HepG2 (cell line): Measurements from ENCODE around the gene PAGE1. TPM values are rescaled to one million over a fixed set of nuclear protein-coding genes. Genes with fewer than 3 reads are reported as not detected.

ENCODE experiments used
- ATAC-seq: fragments of 200-7000 bp; cut with Tn5 transposase; 3 replicates; pipeline ENCODE4 v1.9.1; 2020; ENCODE audit warnings: mild to moderate bottlenecking, moderate library complexity
- BruUV-seq: library from RNA; stranded (reverse); fragments of 400-500 nt; replicated peaks from 2 replicates; lab custom pipeline; 2021; lab: Mats Ljungman, UMichigan
- CTCF ChIA-PET: fragments of 300-600 bp; formaldehyde crosslinking; extraction: SDS; loops from one replicate; lab custom pipeline; 2021; ENCODE audit warnings: low total read pairs, inconsistent platforms, low intra/inter-chr PET ratio; lab: Yijun Ruan, JAX
- POLR2A ChIA-PET: fragments of 350-600 bp; sonication (Branson Sonifier 250); formaldehyde crosslinking; loops from one replicate; lab custom pipeline; 2020; ENCODE audit warnings: antibody characterized with exemption, inconsistent platforms; lab: Yijun Ruan, JAX
- DNase-seq: peaks from one replicate; pipeline ENCODE4 v3.0.0-alpha.2; 2015; ENCODE audit warnings: low spot score
- FAIRE-seq: peaks from 3 replicates; lab custom pipeline; 2011; peaks lifted over from hg19 to GRCh38; lab: Jason Lieb, UNC
- H2AFZ ChIP-seq: one replicate; pipeline ENCODE4 v1.6.1; 2011; ENCODE audit warnings: low read length, inconsistent platforms
- H3K27ac ChIP-seq: fragments of 300-600 bp; 3 replicates; pipeline ENCODE4 v1.8.0; 2011; ENCODE audit warnings: mixed run types, mild to moderate bottlenecking, mixed read lengths, low read length, inconsistent platforms; ENCODE audit not compliant: insufficient read depth; ENCODE audit errors: extremely low read length
- H3K27me3 ChIP-seq, 2 experiments: fragments of 200-600 bp in 1 of 2; 2 replicates in 1 of 2; 3 replicates in 1 of 2; pipeline versions ENCODE4 v1.6.0 to v1.8.0; 2011; ENCODE audit warnings: low read length in 2 of 2, mild to moderate bottlenecking in 2 of 2, moderate library complexity in 2 of 2, inconsistent platforms in 1 of 2; ENCODE audit not compliant: insufficient read depth in 2 of 2, control insufficient read depth in 1 of 2
- H3K36me3 ChIP-seq, 2 experiments: fragments of 200-600 bp in 1 of 2; replicated peaks in 1 of 2; 2 replicates in 1 of 2; 3 replicates in 1 of 2; pipeline versions ENCODE4 v1.5.1 to v1.8.0; 2011; ENCODE audit warnings: low read length in 2 of 2, inconsistent platforms in 1 of 2; ENCODE audit not compliant: insufficient read depth in 2 of 2, control insufficient read depth in 1 of 2
- H3K4me1 ChIP-seq: 2 replicates; pipeline ENCODE4 v1.5.1; 2012; ENCODE audit warnings: low read length, inconsistent platforms; ENCODE audit not compliant: insufficient read depth
- H3K4me2 ChIP-seq: 2 replicates; pipeline ENCODE4 v1.6.0; 2011; ENCODE audit warnings: low read depth, low read length, inconsistent platforms
- H3K4me3 ChIP-seq, 3 experiments: fragments of 200-600 bp in 1 of 3; sonication (generic), shearing (Covaris generic) in 1 of 3; replicated peaks in 1 of 3; 2 replicates each; pipeline ENCODE4 v1.5.1; 2011 to 2016; ENCODE audit warnings: low read length in 3 of 3, inconsistent platforms in 2 of 3, low read depth in 2 of 3, mild to moderate bottlenecking in 2 of 3, control low read depth in 1 of 3, mixed read lengths in 1 of 3; ENCODE audit not compliant: insufficient read depth in 1 of 3
- H3K79me2 ChIP-seq: one replicate; pipeline ENCODE4 v1.6.1; 2011; ENCODE audit warnings: low read length, inconsistent platforms; ENCODE audit not compliant: insufficient read depth
- H3K9ac ChIP-seq: 2 replicates; pipeline ENCODE4 v1.6.0; 2011; ENCODE audit warnings: mild to moderate bottlenecking, low read depth, low read length, inconsistent platforms; ENCODE audit not compliant: insufficient read depth
- H3K9me3 ChIP-seq: 2 replicates; pipeline ENCODE4 v1.5.1; 2012; ENCODE audit warnings: mild to moderate bottlenecking, low read length
- H4K20me1 ChIP-seq: 2 replicates; pipeline ENCODE4 v1.6.0; 2011; ENCODE audit warnings: inconsistent platforms, mild to moderate bottlenecking, low read length, moderate library complexity; ENCODE audit not compliant: insufficient read depth
- BRCA1 ChIP-seq: sonication (generic); formaldehyde crosslinking; IDR thresholded peaks from 2 replicates; pipeline ENCODE4 v1.4.0; 2020; ENCODE audit warnings: missing genetic modification reagents
- ELF4 ChIP-seq: sonication (generic); formaldehyde crosslinking; IDR thresholded peaks from 2 replicates; pipeline ENCODE4 v1.5.0; 2020; ENCODE audit warnings: missing genetic modification reagents, mild to moderate bottlenecking, moderate library complexity, borderline replicate concordance
- GATAD1 ChIP-seq: IDR thresholded peaks from 2 replicates; pipeline ENCODE4 v1.6.1; 2016; ENCODE audit warnings: missing genetic modification reagents, missing compliant biosample characterization
- GZF1 ChIP-seq: sonication (generic); formaldehyde crosslinking; IDR thresholded peaks from 2 replicates; pipeline ENCODE4 v1.5.1; 2020; ENCODE audit warnings: mild to moderate bottlenecking, missing genetic modification reagents
- MXD4 ChIP-seq: IDR thresholded peaks from 2 replicates; pipeline ENCODE4 v1.6.1; 2016; ENCODE audit warnings: mild to moderate bottlenecking, missing biosample characterization, missing genetic modification reagents
- NFYC ChIP-seq: IDR thresholded peaks from 2 replicates; pipeline ENCODE4 v1.6.1; 2016; ENCODE audit warnings: missing genetic modification reagents, missing compliant biosample characterization
- PCBP1 ChIP-seq: fragments of 200-400 bp; formaldehyde crosslinking; IDR thresholded peaks from 2 replicates; pipeline ENCODE4 v1.6.1; 2017; ENCODE audit warnings: mild to moderate bottlenecking, low read depth, low read length, borderline replicate concordance
- POLR2AphosphoS2 ChIP-seq: IDR thresholded peaks from 2 replicates; pipeline ENCODE4 v1.6.1; 2011; ENCODE audit warnings: low read depth, low read length, improper control_type of control experiment
- WIZ ChIP-seq: sonication (generic); formaldehyde crosslinking; IDR thresholded peaks from 2 replicates; pipeline ENCODE4 v1.5.1; 2020; ENCODE audit warnings: mild to moderate bottlenecking, missing genetic modification reagents
- XRCC5 ChIP-seq: fragments of 200-400 bp; formaldehyde crosslinking; optimal IDR thresholded peaks from 2 replicates; pipeline ENCODE3; 2017; ENCODE audit warnings: mild to moderate bottlenecking, low read length
- YY1 ChIP-seq: IDR thresholded peaks from 2 replicates; pipeline ENCODE4 v1.6.1; 2011; ENCODE audit warnings: low read length, low read depth, moderate library complexity, mild to moderate bottlenecking; ENCODE audit not compliant: insufficient read depth, insufficient replicate concordance
- ZBTB1 ChIP-seq: sonication (generic); formaldehyde crosslinking; IDR thresholded peaks from 2 replicates; pipeline ENCODE4 v1.4.0; 2020; ENCODE audit warnings: missing genetic modification reagents, borderline replicate concordance
- ZNF251 ChIP-seq: sonication (generic); formaldehyde crosslinking; IDR thresholded peaks from 2 replicates; pipeline ENCODE4 v1.9.0; 2021; ENCODE audit warnings: mild to moderate bottlenecking, missing genetic modification reagents
- ZNF615 ChIP-seq: sonication (generic); formaldehyde crosslinking; IDR thresholded peaks from 2 replicates; pipeline ENCODE4 v1.5.0; 2020; ENCODE audit warnings: mild to moderate bottlenecking, missing genetic modification reagents, borderline replicate concordance
- WGBS: methylation state at CpG from one replicate; pipeline ENCODE4 v1.1.6; 2017; ENCODE audit warnings: low lambda C conversion rate; 5-methylcytosine and 5-hydroxymethylcytosine counted together
- in situ Hi-C: cut with HindIII; loops from 2 replicates; pipeline ENCODE4 v1.10.0; 2017; ENCODE audit warnings: low pct_unique_long_range_greater_than_20kb; ENCODE audit not compliant: extremely low pct_ligation_motif_present
- intact Hi-C: fragments of 100-400 bp; cut with micrococcal nuclease; formaldehyde crosslinking; loops from one replicate; pipeline ENCODE4 v1.10.0; 2022; ENCODE audit not compliant: unreplicated experiment
- polyA plus RNA-seq, 8 experiments: library from polyadenylated mRNA; depleted of rRNA in 3 of 8; stranded (reverse) in 7 of 8; unstranded in 1 of 8; fragments of >200 nt; fragmentation: Illumina TruSeq in 4 of 8; extraction: Trizol in 4 of 8; gene quantifications; 2 replicates each; pipeline versions ENCODE4 v1.2.1 to v1.2.3, GENCODE V29; 2011 to 2016; ENCODE audit warnings: low read depth in 4 of 8, missing spikeins in 1 of 8, mixed read lengths in 1 of 8; ENCODE audit not compliant: insufficient read depth in 1 of 8
- total RNA-seq, 5 experiments: library from RNA; depleted of rRNA; stranded (reverse); fragments of >200 nt; fragmentation: Illumina TruSeq; extraction: Trizol; gene quantifications; 2 replicates each; pipeline ENCODE4 v1.2.3, GENCODE V29; 2016; ENCODE audit warnings: low read depth in 1 of 5

PAGE1 gene
- total and polyA plus RNA-seq, 2 of the 13 experiments (the other 11 are each of a cell fraction or from before 2014, with no cell fraction given): 0.45 to 0.93 TPM

GRCh38 chrX:49673394-49673793 lies 22.4 kb downstream of the PAGE1 start:
- Histone ChIP-seq H3K9ac (no peak overlapping the region), H2AFZ (no peak overlapping the region), H3K79me2 (no peaks in the 10 kb centered on the region), H3K4me2 (no peak overlapping the region), H3K36me3 (no peaks in the 10 kb centered on the region), H3K4me1 (no peaks in the 10 kb centered on the region), H4K20me1 (no peaks in the 10 kb centered on the region), H3K27me3 (no peaks in the 10 kb centered on the region), H3K4me3 (no peak overlapping the region), H3K27ac (no peak overlapping the region), H3K9me3 (no peaks in the 10 kb centered on the region)
- no peak for TF ChIP-seq ELF4
- WGBS: 69% methylated on average over 10 of the region's 12 CpGs
- DNase-seq (no peak), FAIRE-seq (no peak), ATAC-seq (no peak)
- intact Hi-C loops: no loop called here
- CTCF ChIA-PET: no interaction called here
- POLR2A ChIA-PET: no interaction called here
- in situ Hi-C loops: no loop called here
- BruUV-seq: no TSS peak

- in situ Hi-C loops: no loop called here
- Histone ChIP-seq H3K27me3 (no peaks in the 10 kb centered on the region), H3K79me2 (no peaks in the 10 kb centered on the region), H3K4me2 (no peak overlapping the region), H3K4me1 (no peaks in the 10 kb centered on the region), H3K4me3 (no peak overlapping the region), H2AFZ (no peak overlapping the region), H3K9ac (no peak overlapping the region), H3K27ac (no peak overlapping the region), H3K9me3 (no peaks in the 10 kb centered on the region), H4K20me1 (no peaks in the 10 kb centered on the region), H3K36me3 (no peaks in the 10 kb centered on the region)
- WGBS: no CpG with 5 or more reads among the region's 10 CpGs
- ChIA-PET POLR2A (no interaction called here), CTCF (no interaction called here)
- intact Hi-C loops: no loop called here
- TF ChIP-seq ZNF251 (CRISPR knock-in tag) (no peak), WIZ (CRISPR knock-in tag) (no peak), ZBTB1 (CRISPR knock-in tag) (no peak), POLR2AphosphoS2 (no peak), ZNF615 (CRISPR knock-in tag) (no peak), GATAD1 (CRISPR knock-in tag) (no peak), MXD4 (no peak), XRCC5 (no peak), GZF1 (CRISPR knock-in tag) (no peak), PCBP1 (no peak), NFYC (CRISPR knock-in tag) (no peak), YY1 (no peak), BRCA1 (CRISPR knock-in tag) (no peak)
- ATAC-seq: no peak
- FAIRE-seq: no peak
- no peak for DNase-seq
- BruUV-seq: no TSS peak
Observed at GRCh38 chrX:49664824-49665223, 31.0 kb downstream of the PAGE1 start.
